Fibroblast of peridontal ligament (primary cell): ENCODE data around the gene GBE1.
"Not testable (repeated sequence)": the region's sequence is repeated elsewhere in the genome, so short reads cannot be mapped to it uniquely, and the experiment has no call there.

Source experiments
- DNase-seq: peaks from one replicate; pipeline ENCODE4 v3.0.0-alpha.2; 2010; ENCODE audit errors: extremely low read depth

Gene GBE1

GRCh38 chr3:81531846-81532245 is 229.6 kb downstream of the GBE1 start:
- DNase-seq, result no peak

- no peak for DNase-seq
Measured at GRCh38 chr3:81531263-81531662, 230.2 kb downstream of the GBE1 start.

GRCh38 chr3:81530180-81530939 is 231.1 kb downstream of the GBE1 start:
- no peak for DNase-seq

- DNase-seq, result no peak
Measured at GRCh38 chr3:81521855-81522254, 239.6 kb downstream of the GBE1 start.

GRCh38 chr3:81518945-81519344 is 242.5 kb downstream of the GBE1 start:
- no peak for DNase-seq

DNA sequence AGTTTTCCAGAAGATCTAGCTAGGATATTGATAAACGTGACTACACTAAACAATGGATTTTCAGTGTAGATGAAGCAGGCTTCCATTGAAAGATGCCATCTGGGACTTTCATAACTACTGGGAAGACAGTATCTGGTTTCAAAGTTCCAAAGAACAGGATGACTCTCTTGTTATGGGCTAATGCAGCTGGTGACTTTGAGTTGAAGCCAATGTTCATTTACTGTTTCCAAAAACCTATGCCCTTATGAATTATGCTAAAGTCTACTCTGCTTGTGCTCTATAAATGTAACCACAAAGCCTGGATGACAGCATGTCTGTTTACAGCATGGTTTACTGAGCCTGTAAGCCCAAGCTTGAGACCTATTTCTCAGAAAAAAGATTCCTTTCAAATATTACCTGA is 245.4 kb downstream of the GBE1 start:
- DNase-seq, result peak; percentile 39

GRCh38 chr3:81513591-81513990 is 247.9 kb downstream of the GBE1 start:
- DNase-seq, result no peak

DNA sequence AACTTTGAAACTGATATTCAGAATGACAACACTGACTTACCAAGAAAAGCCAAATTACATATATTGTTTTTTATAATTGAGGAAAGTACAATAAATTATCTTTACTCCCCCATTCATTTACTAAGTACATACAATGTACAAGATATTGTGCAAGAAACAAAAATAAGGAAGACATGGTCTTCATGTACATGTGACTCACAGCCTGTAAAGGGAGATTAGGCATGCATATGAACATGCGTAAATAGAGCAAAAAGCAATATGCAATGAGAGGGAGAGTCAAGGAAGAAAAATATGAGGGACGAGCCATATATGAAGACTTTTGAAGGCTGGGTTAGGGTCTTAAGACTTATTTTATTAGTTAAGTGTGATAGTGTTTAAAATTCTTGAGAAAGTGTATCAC is 258.4 kb downstream of the GBE1 start:
- no peak for DNase-seq

DNA sequence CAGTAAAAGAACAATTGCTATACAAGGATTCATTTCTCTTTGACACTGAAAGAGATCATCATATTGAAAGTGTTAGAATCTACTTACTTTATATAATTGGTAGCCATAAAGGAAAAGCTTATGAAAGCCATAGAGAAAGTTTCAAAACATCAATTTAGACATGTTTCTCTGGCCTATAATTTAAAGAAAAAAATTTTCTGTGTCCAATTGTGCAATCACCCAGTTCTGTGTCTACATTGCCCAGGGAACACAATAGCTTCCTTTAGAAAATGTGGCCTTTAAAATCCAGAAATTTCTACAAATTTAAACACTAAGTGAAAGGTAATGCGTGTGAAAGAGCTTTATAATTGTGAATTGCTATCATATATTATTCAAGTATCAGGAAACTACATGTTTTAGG is 259.2 kb downstream of the GBE1 start:
- DNase-seq, result peak; percentile 33

DNA sequence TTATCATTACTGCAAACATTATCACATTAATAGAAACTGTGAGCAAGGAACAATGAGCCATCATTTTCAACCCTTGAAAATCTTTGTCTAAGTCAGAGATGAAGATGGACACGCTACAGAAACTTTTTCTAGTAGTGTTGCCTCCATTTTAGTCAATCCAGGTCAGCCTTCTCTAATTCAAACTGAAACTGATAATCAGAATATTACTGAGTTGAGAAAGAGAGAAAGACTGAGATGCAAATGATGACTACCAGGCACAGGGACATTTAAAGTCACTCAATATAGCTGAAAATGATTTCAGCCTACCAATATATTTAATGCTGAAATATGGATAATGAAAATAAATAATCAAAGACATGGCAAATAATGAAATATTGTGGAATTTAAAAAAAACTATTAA is 261.4 kb downstream of the GBE1 start:
- DNase-seq, result no peak

- no peak for DNase-seq
Measured at GRCh38 chr3:81497572-81498251, 263.7 kb downstream of the GBE1 start.

- no peak for DNase-seq
Measured at GRCh38 chr3:81496407-81497104, 264.9 kb downstream of the GBE1 start.

- DNase-seq, result not testable (repeated sequence)
Measured at GRCh38 chr3:81492471-81492870, 269.0 kb downstream of the GBE1 start.

- peak; percentile 97 for DNase-seq
Measured at GRCh38 chr3:81492040-81492439, 269.4 kb downstream of the GBE1 start.

- peak; percentile 90 for DNase-seq
Measured at GRCh38 chr3:81490541-81491288, 270.7 kb downstream of the GBE1 start.

DNA sequence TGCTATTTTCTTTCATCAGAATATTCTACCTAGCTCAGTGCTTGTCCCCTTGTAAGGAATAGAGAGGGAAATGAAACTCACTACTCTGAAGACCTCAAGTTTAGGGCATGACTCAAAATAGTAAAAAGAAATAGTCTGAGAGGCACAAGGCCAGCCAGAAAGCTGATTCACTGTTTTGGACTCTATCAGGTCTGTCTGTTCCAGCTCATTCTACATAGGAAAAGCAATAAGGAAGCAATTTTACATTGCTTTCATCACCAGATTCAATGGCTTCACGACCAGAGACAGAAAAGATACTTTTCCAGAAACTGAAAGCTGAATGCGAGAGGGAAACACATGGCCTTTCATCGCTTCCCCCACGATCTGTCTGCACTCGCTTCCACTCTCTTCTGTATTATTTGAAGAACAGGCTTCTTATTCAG is 276.0 kb downstream of the GBE1 start:
- DNase-seq, result peak; percentile 94

DNA sequence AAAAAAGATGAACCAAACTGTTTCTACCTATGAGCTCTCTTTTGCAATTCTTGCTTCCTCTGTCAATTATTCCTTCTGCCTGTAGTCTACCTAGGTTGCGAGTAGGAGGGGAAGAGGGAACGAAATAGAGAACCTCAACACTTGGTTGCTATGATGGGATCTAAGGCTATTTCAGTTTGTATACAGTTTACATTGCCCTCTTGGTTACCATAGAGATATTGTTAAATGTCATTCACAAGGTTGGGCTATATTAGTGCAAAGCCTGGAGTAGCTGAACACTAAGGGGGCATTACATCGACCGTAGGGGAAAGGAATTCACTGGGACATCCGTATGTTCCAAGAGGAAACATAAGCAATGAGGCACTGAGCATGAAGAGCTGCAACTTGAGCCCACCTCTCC is 276.9 kb downstream of the GBE1 start:
- DNase-seq, result peak; percentile 6

- no peak for DNase-seq
Measured at GRCh38 chr3:81483046-81483445, 278.4 kb downstream of the GBE1 start.

DNA sequence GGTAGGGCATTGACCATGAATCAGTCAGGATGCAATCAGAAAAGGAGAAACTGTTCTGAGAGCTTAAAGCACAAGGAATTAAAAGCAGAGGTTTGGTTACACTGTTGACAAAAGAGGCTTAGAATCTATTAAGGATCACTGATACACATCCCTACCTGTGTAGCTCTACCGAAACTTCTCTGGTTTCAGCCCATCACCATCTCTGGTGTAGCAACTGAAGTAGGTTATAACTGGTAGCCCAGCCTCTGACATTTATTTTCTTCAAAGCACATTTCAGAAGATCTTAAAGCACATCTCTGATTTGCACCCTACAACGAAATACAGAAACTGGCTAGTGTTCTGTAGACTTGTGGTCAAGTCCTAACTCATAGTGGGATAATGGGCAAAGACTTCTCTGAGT is 283.7 kb downstream of the GBE1 start:
- DNase-seq, result no peak

DNA sequence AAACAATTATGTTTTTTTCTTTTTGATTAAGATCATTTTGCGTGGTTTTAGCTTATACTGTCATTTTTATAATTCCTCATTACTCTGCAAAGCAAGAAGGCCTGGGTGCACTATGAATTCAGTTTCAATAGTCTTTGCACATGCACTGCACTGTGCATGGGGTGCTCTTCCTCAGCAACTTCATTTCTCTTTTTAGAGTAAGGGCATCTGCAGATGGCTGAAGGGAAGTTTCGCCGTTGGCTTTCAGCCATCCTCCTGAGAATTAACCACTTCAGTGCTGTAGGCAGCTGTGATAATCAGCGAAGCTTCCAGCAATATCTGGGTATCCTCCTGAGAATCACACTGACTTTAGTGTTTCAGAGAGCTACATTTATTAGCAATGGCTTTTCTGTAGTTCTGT is 284.8 kb downstream of the GBE1 start:
- no peak for DNase-seq

DNA sequence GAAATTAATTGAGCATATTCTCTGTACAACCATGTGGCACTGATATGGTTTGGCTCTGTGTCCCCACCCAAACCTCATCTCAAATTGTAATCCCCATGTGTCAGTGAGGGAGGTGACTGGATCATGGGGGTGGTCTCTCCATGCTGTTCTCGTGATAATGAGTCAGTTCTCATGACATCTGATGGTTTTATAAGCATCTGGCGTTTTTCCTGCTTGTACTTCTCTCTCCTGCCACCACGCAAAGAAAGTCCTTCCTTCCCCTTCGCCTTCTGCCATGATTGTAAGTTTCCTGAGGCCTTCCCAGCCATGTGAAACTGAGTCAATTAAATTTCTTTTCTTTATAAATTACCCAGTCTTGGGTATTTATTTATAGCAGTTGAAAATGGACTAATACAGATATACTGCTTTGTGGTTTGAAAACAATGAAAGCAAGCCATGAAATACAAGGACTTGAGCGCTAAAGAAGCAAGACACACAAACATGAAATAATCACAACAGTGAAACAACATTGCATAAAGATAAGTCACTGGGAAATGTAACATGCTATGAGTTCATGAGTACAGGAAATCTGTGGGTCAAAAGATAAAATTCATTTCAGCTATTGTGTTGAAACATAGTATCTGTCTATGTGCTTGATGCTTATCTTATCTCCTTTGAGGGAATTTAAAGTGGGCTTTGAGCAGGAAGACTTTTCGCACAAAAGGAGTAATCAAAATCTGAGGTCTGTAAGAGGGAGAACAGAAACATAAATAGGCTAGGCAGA is 288.7 kb downstream of the GBE1 start:
- DNase-seq, result no peak
